Medulla oblongata (tissue), 1 donor: ENCODE measurements around the gene CD4.
"Not testable (repeated sequence)": the region's sequence is repeated elsewhere in the genome, so short reads cannot be mapped to it uniquely, and the experiment has no call there.

Experiments used
- DNase-seq: peaks from one replicate; pipeline ENCODE4 v3.0.0-alpha.2; 2015; ENCODE audit errors: extremely low spot score

The CD4 gene

GRCh38 chr12:6845395-6845794 is 56.1 kb downstream of the CD4 start:
- DNase-seq: no peak

GRCh38 chr12:6846316-6846869 is 57.1 kb downstream of the CD4 start:
- no peak for DNase-seq

GRCh38 chr12:6847676-6848075 is 58.3 kb downstream of the CD4 start:
- DNase-seq: no peak

- DNase-seq: no peak
These were observed 60.1 kb downstream of the CD4 start for GRCh38 chr12:6849427-6849826.

GRCh38 chr12:6849976-6850560 is 60.7 kb downstream of the CD4 start:
- no peak for DNase-seq

- no peak for DNase-seq
These were observed 61.4 kb downstream of the CD4 start for GRCh38 chr12:6850796-6851152.

- peak; percentile 99 for DNase-seq
These were observed 62.0 kb downstream of the CD4 start, which contains the start of gene CDCA3 for GRCh38 chr12:6851153-6851920. CDCA3 (minus strand) TSS chr12:6851286; CDS start chr12:6850952, 334 bp downstream.

- peak; percentile 100 for DNase-seq
These were observed 62.8 kb downstream of the CD4 start, which contains the start of gene USP5 for GRCh38 chr12:6851921-6852650. USP5 (plus strand) TSS chr12:6852150; CDS start chr12:6852180, 30 bp downstream.

GRCh38 chr12:6852651-6853354 is 63.5 kb downstream of the CD4 start:
- DNase-seq: peak; percentile 67

GRCh38 chr12:6853626-6854025 is 64.3 kb downstream of the CD4 start:
- no peak for DNase-seq

GRCh38 chr12:6854036-6854435 is 64.7 kb downstream of the CD4 start:
- no peak for DNase-seq

- no peak for DNase-seq
These were observed 66.0 kb downstream of the CD4 start for GRCh38 chr12:6855322-6855721.

GRCh38 chr12:6858799-6859198 is 69.5 kb downstream of the CD4 start:
- no peak for DNase-seq

- DNase-seq: no peak
These were observed 70.8 kb downstream of the CD4 start for GRCh38 chr12:6860116-6860515.

GRCh38 chr12:6860942-6861341 is 71.6 kb downstream of the CD4 start:
- DNase-seq: no peak

GRCh38 chr12:6861391-6861790 is 72.1 kb downstream of the CD4 start:
- DNase-seq: no peak

GRCh38 chr12:6863033-6863432 is 73.7 kb downstream of the CD4 start:
- DNase-seq: no peak

GRCh38 chr12:6863586-6864321 is 74.4 kb downstream of the CD4 start:
- no peak for DNase-seq

- not testable (repeated sequence) for DNase-seq
These were observed 76.0 kb downstream of the CD4 start for GRCh38 chr12:6865307-6865706.

GRCh38 chr12:6866163-6866919 is 77.0 kb downstream of the CD4 start:
- no peak for DNase-seq
